ENCODE measurements around the gene EML3.
A peak's percentile ranks its signal among the peaks of the same experiment; 100 is the strongest.
"Not testable (repeated sequence)": the region's sequence is repeated elsewhere in the genome, so short reads cannot be mapped to it uniquely, and the experiment has no call there.

The EML3 gene

DNA sequence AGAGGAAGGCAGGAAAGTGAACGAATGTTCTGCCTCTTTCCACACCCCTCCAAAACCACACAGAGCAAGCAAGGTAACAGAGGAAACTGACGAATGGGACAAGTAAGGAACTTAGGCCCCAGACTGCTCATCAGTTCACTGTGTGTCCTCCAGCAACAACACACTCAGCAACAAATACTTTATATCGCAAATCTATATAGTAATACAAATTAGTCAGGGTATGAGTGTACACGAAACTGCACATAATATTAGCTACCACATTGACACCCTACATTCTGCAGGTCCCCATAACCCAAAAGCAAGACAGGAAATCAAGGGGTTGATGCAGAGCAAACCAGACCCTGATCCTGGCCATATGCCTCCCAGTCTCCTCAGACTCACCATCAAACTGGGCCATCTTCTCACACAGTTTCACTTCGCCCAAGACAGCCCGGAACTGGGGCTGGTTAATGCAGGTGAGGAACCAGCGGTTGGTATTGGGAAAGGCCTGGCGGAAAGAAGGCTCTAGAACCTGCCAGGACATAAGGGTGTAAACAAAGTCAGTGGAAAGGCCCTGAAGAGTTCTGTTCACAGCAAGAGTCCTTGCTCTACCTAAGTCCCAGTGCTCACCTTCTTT is 45.4 kb downstream of the EML3 start:
- DNase-seq, result no peak

DNA sequence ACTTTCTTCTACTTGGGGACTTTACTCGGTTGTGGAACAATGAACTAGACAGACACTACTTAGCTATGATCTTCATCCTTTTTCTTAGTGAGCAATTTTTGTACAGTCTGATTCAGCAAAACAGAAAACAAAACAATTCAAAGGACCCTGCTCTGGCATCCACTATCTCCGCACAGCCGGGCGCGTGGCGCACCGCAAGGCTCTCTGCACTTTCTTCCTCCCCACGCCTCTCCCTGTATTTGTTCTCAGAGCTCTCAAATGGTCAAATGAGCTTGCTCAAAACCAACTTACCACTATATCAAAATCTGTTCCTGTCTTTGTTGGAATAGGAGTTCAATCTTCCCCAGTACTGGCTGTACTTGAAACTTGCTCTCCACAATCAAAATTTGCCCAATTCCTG is 46.3 kb downstream of the EML3 start:
- no peak for DNase-seq

DNA sequence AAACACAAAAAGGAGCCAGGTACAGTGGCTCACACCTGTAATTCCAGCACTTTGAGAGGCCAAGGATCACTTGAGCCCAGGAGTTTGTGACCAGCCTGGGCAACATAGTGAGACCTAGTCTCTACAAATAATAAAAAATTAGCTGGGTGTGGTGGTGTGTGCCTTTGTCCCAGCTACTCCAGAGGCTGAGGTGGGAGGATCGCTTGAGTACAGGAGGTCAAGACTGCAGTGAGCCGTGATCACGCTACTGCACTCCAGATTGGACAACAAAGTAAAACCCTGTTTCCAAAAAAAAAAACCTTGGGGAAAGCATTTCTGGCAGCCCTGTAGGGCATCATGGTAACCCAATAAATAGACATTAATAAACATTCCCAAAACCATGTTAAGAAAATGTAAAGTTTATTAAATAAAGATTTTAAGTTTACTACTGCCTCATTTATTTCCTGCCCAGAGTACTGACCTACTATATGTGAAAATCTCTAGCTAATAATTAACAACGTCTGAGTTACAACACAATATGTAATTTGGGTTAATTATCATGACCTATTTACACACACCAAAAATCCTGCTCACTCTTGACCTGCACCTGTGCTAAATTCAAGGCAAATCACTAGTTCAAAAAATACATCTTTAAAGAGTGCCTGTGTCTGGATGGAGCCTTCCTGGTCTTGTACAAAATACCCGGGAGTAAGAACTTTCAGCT is 47.3 kb downstream of the EML3 start:
- no peak for DNase-seq

DNA sequence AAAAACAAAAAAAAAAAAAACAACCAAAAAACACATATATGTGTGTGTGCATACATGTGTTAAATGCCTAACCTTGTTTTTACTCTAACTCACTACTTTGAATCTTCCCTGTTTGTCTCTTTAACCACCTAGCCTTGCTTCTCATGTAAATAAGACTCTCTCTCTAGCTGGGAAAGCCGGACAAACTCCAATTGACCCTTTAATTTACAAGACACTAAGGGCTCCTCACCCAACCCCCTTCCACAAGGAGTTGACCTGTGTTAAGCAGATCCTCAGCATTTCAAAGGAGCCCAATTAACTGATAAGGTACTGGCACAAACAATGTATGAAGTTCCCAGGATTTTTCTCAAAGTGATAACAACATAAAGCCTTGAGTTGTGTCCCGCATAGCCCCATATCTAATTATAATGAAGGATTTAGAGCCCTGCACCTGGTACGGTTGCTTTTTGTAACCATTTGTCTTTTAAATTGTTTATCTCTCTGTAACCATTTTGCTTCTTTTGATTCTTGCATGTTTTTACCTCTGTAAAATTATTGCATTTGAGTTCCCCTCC is 50.8 kb downstream of the EML3 start:
- DNase-seq, result not testable (repeated sequence)

DNA sequence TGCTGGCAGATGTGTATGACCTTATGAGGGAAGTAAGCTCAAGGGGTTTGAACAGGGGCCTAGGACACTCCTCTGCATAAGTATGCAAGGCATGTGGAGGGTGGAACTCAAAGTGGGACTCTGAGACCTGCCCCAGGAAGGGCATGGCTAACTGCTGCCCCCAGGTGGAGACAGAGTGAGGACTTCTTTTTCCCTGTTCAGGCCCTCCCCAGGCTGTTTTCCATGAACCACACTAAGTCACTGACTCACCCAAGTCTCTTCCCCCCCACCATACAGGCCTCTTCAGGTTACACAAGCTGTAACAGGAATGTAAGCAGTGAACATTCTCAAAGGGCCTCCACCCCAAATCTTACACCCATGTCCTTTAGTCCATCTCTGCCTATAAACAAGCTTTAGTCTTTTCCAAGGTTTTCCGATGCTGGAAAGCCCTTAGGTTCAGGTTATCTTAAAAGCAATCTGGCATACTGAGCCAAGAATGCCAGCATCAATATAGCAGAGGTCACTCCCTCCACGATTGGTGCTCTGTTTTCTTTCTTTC is 51.9 kb downstream of the EML3 start:
- peak; percentile 98 for DNase-seq

DNA sequence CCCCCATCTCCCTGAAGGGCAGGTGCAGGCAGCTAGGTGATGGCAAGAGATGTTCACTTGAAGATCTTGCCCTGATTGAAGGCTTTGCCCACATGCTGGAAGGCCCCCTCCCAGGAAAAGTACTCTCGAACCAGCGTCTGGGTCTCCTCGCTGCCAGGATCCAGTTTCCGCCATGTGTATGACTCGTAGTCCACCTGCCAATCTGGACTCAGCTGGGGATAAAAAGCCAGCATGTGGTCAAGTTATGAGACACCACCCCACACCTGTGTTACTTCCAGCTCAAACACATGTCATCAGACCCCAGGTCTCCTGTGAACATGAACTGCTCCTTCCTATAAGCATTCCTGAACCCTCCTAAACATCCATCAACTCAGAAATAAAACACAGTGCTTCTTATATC is 52.9 kb downstream of the EML3 start:
- not testable (repeated sequence) for DNase-seq

DNA sequence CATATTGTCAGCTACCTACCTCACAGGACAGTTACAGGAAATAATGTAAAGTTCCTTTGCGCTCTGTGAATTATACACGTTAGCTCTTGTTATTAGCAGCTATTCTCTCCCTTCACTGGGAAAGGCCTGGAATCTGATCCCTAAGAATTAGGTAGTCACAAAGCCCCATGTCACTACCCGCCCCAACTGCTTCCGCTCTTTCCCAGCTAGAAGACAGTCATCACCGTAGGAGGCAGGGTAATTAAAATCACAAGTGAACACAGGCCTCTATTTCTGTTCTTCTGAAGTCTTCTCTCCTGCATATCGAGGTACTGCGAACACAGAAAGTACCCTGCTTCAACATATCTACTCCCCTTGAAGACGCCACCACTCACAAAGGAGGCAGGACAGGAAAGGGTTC is 53.4 kb downstream of the EML3 start:
- DNase-seq, result no peak

DNA sequence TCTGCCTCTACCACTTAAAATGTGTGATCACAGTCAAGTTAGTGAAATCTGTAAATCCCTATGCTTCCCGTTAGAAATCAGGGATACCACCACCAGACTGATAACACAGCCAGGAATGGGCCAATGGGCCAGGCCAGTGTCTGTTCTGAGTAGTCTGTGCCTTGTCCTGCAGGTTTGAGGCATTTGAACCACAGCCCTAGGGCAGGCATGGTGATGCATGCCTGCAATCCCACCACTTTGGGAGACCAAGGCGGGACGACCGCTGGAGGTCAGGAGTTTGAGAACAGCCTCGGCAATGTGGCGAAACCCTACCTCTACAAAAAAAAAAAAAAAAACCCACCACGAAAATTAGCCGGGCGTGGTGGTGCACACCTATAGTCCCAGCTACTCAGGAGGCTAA is 53.9 kb downstream of the EML3 start:
- DNase-seq, result no peak

DNA sequence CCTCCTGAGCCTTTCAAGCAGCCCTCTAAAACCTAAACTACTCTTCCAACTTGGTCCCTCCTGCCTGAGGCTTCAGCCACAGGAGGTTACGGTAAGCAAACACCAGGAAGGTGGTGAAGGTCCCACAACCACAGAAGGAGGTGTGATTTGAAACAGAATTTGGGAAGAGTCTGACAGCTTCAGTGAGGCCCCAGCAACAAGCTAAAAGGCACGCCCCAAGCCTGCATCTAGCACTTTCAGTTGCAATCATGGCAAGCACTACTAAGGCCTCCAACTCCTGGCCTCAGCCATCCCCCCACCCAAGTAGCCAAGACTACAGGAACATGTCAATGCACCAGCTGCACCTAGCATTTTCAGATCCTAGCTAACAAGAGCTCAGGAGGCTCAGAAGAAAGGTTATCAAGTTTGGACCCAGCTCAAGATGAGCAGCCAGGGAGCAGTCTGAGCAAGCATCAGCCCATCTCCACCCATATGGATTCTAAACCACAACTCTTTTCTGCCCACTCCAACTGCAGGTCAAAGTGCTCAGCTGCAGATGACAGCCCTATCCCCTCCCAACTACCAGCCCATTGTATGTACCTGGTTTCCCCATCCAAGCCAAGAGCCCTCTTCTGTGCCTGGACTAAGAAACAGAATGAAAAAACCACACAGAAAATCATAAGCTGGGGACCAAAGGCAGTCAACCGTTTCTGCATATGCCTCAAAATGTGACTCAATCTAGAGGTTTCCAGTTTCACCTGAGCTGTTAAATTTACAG is 55.5 kb downstream of the EML3 start:
- no peak for DNase-seq

DNA sequence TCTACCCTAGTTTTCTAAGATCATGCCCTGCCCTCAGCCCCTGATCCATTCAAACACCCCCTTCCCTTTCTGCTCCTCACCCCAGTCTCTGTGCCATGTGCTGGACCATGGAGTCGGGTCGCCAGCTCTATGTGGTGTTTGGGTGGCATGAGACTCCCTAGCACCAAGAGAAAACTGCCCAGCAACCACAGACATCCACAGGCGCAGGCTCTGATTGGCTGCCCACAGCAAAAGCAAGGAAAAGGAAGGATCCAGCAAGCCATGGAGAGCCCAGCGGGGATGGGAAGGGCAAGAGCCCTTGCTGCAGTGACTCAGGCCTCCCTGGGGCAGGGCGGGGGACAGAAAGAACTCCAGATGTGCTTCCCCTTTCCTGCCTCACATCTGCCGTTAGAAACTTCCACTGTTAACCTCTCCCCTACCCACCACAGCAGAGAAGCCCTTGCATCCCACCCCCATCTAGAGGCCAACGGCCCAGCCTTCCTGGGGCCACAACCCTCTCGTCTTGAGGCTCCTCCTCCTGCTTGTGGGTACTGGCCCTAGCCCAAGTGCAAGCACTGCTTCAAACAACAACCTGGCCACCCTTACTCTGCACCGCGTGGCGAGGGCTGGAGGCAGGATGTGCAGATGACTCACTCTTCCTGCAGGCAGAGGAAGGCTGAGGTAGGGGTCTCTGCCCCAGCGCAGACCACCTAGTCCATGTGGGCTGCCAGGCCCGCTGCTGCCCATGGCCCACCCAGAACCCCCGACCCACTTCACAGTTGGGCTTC is 56.3 kb downstream of the EML3 start:
- peak; percentile 95 for DNase-seq

DNA sequence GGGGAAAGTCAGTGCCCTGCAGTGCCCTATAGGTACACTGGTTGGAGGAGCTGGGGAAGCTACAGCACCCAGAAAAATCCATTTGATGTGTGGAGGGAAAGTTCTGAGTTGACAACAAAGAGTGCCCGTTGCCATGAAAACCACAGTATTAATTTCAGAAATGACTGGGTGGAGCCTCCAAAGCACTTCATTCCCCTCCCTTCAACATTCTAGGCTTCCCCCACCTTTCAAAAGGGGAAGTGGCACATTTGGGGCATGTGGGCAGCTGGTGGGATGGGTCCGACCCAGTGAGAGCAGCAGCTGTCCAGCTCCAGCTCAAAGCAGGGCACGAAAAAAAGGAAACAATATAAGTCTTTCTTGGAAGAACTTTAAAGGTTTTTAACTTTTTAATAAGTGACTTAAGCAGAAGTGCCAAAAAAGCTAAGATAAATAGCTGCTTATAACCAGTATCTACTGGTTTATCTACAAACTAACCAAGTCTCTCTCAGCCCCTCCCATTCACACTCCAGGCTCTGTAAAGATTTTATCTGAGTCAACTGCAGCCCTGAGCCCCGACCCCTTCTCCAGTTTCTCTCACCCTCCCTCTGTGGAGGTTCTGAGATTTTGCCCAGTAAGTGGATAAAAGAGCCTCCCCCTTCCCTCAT is 57.0 kb downstream of the EML3 start:
- no peak for DNase-seq

DNA sequence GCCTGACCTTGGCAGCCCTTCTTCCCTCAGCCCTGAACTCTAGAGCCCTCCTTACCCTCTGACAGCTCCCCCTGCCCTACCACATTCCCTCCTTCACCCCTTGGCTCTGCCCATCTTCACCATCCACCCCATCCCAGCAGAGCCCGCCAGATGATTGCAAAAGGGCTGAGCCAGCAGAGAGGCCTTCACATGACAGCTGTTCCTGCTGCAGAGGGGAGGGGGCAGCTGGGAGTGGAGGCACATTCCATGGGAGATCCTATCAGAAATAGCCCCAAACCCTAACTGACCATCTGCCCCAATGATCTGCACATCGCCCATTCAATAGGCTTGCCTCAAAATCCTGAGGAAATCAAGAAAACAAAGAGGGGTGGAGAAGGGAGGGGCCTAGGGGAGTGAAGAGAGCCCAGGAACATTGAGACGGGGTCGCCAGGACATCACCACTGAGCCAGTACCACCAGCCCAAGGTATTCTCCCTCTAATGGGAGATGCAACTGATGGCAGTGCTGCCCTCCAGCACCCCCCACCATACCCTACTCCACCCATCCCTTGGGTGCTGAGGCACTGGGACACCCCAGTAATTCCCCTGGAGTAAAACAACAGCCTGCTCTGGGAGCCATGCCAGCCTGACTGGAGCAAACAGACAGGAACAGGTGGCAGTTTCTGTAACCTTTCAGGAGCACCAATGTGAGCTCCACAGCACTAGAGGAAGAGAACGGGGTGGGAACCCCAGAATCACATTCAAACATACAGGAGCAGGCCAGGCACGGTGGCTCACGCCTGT is 58.0 kb downstream of the EML3 start:
- no peak for DNase-seq

DNA sequence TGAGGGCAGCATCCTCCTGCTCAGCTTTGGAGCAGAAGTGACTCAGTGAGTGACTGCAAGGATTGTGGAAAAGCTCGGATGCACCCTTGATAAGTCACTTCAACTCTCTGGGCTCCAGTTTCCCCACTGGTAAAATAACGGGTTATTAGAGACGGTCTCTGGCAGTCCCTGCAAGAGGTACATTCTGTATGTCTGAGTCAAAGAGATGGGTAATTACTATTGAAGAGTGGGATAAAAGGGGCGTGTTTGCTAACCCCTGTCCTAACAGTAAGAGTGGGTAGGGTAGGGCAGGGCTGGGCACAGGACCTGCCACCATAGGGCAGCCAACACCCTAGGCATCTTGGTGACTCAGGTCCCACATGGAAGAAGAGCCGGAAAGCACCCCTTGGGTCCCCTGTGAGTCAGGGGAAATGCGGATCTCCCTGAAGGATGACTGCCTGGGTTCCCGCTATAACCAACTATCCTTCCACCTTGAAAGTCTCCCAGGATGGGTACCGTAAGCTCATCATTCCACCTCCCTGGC is 58.7 kb downstream of the EML3 start:
- peak; percentile 94 for DNase-seq

DNA sequence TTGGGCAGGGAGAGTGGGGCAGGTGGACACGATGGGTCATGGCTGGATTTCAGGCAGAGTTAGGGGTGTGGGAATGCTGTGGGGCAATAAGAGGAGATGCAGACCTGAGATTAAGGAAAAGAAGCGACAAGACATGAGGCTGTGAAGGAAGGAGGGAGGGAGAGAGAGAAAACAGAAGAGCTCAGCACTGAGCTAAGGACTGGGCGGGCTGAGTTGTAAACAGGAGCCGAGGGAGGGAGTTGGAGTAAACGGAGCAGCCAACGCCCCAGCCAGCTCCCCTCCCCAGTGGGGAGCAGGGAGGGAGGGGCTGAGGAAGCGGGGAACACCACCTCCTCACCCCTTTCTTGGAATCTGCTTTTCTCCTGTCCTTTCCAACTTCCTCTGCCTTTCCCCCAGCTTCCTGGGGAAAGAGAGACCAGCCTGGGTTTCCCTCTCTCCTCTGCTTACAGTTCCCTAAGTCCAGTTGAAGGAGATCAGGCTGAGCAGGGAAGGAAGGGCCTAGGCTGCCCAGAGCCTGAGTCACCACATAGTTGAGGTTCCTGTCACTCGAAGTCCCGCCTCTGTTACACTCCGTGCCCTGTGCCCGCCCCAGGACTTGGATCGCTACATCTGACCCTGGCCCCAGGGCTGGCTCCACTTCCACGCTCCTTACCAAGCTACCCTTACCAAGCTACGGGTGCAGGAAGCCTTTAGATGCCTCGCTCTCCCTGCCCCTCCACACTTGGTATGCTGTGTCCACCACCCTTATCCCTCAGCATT is 59.3 kb downstream of the EML3 start:
- peak; percentile 95 for DNase-seq

DNA sequence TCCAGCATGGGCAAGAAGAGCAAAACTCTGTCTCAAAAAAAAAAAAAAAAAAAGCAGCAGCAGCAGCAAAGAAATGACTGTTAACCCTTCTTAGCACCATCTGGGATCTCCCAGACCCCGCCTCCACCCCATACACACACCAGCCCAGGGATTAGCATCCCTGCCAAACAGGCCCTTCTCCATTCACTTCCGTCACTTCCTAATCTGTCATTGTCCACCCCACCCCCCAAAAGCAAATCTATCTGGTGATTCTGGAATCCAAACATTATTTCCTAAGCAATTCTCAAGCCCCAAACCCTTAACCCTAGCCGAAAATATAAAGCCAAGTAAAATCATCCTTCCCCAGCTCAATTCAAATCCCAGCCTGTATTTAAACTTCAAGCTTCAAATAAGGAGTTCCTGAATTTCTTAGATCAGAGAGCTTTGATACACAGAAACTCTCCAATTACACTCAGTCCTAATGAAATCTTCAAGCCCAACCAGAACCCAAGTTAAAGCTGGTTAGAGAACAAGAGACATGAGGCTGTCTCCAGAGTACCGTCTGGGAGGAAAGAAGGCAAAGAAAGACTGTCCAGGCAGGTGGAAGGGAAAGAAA is 60.0 kb downstream of the EML3 start:
- DNase-seq, result peak; percentile 77

Data from fibroblast of skin of right quadriceps (primary cell).